Measurements from ENCODE around the gene TPD52L2. TPM values are rescaled to one million over a fixed set of nuclear protein-coding genes. Genes with fewer than 3 reads are reported as not detected.

TPD52L2 gene
- polyA plus RNA-seq, 3 donors, result 79.9 to 102 (median 90.5) TPM

DNA sequence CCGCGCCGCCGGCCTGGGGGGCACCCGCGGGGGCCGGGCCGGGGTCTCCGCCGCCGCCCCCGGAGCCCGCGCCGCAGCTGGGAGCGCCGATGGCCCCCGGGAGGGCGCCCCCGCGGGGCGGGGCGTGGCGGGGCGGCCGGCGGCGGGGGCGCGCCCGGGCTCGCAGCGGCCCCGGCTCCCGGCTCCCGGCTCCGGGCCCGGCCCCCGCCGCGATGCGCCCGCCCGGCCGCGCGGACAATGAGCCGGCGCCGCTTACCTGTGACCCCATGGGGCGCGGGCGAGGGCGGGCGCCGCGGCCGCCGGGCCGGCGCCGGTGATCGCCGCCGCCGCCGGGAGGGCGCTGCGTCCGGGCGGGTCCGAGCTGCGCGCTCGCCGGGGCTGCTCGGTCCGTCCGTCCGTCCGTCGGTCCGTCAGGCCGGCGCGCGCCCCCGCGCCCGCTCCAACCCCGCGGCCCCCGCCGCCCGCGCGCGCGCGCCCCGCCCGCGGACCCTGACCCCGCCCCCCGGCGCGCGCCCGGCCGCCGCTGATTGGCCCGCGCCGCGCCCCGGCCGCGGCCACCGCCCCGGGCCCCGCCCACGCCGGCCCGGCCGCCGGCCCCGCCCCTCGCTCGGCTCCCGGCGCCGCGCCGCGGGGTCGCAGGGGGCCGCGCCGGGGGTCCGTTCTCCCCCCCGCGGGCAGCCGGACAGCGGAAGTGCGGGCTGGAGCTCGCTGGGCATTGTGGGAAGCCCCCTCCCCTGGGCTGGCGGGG is 34.1 kb upstream of the TPD52L2 start, which contains the start of gene ZBTB46:
ZBTB46 (minus strand) TSS at position 424 of the 748 bp plus-strand sequence. CDS start 40,507 bp downstream, outside the sequence.
- no peak for DNase-seq (ENCODE audit: extremely low read depth in 1 of 11, low read depth in 9 of 11, low spot score in 4 of 11)

DNA sequence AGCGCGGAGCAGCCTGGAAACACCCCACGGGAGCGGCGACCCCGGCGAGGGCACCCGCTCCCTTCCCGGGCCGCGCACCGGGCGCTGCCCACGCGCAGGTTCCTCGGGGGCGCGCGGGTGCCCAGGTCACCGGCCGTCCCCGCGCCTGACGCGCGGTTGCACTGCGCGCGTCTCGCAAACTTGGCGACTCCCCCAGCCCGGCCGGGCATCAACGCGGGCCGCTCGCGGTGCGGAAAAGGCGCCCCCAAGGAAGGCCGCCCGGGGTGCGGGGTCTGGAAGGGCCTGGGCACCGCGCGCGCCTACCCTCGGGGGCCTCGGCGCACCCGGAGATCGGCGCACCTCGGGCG is 33.5 kb upstream of the TPD52L2 start:
- DNase-seq (ENCODE audit: extremely low read depth in 1 of 11, low read depth in 9 of 11, low spot score in 4 of 11), result no peak

DNA sequence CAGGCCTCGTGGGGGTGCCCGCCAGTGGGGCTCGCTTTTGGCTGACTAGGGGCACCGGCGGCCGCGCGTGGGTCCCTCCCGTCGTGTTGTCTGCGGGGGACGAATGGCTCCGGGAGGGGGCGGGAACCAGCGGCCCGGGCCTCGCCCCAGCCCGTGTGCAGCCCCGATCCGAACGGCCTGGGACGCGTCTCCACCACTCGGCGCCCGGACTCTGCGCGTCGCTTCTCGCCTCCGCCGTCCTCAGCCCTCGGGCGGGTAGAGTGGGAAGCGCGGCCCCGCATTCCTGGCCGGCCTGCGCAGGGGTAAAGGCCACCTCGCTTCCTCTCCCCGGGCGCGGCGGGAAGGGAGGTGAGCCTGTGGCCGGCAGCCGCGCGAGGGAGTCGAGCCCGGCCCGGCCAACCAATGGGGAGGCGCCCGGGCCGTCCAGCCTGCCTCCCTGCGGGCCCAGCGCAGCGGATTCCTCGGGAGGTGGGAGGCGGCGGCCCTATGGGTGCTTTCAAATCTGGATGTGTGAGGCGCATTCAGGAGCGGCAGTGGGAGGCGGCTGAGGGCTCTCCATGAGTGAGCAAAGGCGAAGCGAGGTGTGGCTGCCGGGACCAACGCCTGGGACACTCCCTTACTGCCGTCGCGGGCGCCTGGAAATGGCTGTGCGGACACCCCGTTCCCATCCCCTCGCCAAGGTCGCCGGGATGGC is 32.9 kb upstream of the TPD52L2 start:
- DNase-seq (ENCODE audit: extremely low read depth in 1 of 11, low read depth in 9 of 11, low spot score in 4 of 11), result no peak

DNA sequence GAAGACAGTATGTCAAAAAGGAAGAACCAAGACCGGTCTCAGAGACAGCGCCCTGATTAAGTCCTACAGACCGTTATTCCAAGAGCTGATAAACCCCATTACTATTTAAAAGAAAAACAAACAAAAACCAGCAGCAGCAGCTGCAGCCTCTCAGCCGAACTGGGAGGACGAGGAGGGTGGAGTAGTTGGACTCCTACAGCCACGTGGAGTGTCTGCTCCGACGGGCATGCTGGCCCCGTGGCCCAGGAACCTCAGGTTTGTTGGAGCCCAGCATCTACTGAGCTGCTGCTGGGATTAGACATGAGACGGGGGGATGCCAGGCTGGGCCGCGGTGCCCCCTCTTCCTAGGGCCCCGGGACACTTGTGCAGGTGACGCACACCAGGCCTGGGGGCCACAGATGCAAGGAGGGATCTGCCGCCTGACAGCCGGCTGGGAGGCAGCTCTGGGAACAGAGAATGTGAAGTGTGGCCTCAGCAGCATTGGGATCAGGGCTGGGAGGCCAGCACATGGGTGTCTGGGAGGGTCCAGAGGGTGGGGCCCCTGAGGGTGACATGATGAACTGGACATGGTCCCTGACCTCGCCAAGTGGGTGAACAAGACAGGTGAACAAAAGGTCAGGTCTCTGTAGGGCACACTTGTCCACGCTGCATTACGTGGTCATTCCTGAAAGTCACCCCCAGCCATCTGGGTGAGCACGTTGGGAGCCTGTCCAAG is 31.1 kb upstream of the TPD52L2 start:
- DNase-seq (ENCODE audit: extremely low read depth in 1 of 11, low read depth in 9 of 11, low spot score in 4 of 11), result no peak

DNA sequence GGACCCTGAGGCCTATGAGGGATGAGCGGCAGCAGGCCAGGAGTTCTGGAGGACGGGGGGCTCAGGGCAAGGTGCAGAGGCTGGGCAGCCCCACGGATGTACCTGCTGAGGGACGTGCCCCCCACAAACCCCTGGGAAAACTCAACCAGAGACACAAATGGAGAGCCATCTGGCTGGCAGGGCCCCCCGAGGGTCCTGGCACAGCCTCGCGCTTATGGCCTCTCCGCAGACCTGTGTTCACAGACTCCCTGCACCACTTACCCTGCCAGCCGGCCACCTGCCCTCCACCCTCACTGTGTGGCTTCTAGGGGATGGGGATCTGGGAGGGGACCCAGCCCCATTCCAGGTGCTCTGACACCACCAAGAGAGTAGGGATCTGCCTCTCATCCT is 30.6 kb upstream of the TPD52L2 start:
- DNase-seq (ENCODE audit: extremely low read depth in 1 of 11, low read depth in 9 of 11, low spot score in 4 of 11), result no peak

DNA sequence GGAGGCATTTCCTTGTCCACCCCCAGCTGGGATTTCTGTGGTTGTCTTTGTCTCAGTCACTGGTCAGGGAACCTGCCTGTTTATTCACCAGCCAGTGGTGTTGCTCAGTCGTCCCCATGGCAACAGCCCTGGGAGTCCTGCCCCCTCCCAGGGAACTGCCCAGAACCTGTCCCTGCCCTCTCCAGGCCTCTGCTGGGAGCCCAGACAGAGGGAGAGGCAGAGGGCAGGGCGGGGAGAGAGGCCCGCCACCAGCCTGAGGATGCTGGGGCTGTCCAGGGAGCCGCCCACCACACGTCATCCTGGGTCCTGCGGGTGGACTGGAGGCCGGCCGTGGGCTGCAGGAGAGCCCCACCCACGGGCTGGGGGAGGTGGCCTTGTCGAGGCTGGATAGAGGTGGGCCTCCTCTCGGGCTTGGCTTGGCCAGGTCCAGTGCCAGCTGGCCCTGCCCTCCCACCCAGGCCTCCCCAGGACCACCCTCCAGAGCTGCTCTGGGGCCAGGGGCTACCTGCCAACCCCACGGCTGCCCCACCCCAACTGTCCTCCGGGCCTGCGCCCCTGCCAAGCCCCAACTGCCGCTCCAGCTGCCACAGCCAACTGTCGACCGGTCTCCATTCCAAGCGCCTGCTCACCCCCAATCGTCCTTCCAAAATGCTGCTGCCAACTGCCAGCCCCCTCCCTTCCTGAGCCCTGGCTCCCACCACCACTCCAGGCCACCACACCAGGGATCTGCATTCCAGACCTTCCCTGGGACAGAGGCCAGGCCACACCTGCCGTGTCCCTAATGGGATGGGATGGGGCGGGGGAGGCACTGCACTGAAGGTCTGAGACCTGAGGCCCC is 29.8 kb upstream of the TPD52L2 start:
- DNase-seq (ENCODE audit: extremely low read depth in 1 of 11, low read depth in 9 of 11, low spot score in 4 of 11), result peak in 7 of 11 donors; percentile 81 to 93 (median 89)

DNA sequence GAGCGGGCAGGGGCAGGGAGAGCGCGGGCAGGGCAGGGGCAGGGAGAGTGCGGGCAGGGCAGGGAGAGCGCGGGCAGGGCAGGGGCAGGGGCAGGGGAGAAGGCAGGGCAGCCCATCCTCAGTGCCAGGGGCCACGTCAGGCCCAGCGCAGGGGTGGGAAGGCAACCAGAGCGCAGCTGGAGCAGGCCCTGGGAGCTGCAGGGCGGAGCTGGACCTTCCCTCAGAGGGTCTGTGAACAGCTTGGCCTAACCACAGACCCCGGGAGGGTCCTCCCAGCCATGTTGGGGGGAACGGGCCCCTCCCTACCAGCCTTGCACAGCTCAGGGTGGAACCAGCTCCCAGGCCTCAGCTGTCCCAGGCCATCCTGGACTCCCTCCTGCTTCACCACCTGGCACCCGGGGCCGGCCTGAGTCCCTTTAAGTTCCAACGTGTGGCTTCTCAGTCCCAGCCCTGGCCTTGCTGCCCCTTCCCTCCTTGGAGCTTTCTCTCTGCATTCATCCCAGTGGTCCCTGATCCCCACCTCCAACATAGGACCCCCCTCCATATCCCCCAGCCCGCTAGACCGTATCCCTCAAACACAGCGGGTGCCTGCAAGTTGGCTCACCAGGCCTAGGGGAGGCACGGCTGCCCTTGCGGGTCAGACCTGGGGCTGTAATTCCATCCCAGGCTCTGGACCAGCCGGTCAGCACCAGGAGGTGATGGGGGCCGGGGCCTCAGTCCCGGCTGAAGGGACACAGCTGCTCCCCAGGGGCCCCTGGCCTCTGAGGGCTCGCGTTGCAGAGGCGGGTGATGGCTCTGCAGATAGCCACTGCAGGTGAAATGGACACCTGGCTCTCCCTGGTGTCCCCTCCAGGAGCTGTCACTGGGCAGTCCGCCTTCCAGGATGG is 28.4 kb upstream of the TPD52L2 start:
- DNase-seq (ENCODE audit: extremely low read depth in 1 of 11, low read depth in 9 of 11, low spot score in 4 of 11), result no peak

DNA sequence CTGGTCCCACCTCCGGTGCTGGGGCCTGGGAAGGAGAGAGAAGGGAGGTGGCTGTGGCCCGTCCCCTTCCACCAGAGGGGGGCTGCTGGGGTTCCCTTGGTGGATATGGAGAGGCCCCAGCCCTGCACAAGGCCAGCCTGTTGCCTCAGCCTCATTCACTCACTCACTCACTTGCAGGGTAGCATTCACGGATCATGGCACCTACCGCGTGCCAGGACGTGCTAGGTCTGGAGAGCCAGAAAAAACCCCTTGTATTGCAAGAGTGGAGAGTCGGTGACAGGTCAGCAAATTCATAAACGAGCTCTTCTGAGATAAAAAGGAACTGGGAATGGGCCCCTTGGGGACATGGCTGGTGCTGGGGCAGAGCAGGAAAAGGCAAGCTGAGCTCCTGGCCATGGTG is 27.6 kb upstream of the TPD52L2 start:
- no peak for DNase-seq (ENCODE audit: extremely low read depth in 1 of 11, low read depth in 9 of 11, low spot score in 4 of 11)

DNA sequence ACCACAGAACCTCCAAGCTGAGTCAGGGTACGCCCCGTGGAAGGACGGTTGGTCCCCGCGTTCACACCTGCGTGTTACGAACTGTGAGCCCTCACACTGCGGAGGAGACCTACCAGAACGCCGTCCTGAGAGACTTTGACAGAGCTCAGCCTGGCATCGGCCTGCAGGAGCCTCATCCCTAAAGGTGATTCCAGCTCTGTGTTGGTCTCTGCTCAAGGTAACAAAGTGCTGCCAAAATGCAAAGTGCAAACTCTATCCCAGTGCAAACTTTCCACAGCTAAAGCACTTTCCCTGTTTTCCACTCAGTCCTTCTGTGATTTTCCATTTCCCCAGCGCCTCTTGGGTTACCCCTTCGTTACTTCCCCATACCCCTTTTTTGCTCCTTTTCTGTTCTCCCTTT is 25.4 kb upstream of the TPD52L2 start:
- no peak for DNase-seq (ENCODE audit: extremely low read depth in 1 of 11, low read depth in 9 of 11, low spot score in 4 of 11)

DNA sequence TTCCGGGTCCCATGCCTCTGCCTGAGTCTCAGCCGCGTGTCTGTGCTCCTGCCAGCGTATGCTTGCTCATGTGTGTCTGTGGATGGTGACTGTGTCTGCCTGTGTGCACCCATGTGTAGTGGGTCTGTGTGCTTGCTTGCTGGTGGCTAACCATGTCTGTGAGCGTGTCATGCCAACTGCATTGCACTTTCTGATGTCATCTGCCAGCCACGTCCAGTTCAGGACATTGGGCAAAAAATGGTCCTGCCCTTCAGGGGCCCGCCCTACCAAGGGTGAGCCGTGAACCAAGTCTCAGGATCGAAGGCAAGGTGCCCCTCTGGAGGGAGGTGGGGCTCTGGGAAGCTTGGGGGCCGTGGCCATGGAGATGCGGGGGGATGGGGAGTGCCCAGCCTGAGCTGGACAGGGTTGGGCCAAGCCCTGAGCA is 24.7 kb upstream of the TPD52L2 start:
- no peak for DNase-seq (ENCODE audit: extremely low read depth in 1 of 11, low read depth in 9 of 11, low spot score in 4 of 11)

DNA sequence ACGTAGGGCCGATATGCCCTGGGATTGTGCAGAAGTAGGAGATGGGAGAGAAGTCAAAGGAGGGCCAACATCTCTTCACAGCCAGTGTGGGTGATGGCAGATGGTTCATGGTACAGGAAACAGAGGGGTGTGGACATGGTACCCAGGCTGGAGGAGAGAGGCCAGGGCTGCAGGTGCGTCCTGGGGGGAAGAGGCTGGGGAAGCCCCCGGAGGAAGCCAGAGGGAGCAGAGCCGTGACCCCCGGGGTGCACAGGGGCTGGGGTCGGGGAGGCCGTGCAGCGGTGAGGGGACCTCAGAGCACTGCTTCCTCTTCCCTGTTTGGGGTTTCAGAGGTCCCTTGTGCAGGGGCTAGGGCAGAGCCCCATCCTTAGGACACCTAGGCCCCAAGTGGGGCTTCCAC is 22.8 kb upstream of the TPD52L2 start:
- no peak for DNase-seq (ENCODE audit: extremely low read depth in 1 of 11, low read depth in 9 of 11, low spot score in 4 of 11)

DNA sequence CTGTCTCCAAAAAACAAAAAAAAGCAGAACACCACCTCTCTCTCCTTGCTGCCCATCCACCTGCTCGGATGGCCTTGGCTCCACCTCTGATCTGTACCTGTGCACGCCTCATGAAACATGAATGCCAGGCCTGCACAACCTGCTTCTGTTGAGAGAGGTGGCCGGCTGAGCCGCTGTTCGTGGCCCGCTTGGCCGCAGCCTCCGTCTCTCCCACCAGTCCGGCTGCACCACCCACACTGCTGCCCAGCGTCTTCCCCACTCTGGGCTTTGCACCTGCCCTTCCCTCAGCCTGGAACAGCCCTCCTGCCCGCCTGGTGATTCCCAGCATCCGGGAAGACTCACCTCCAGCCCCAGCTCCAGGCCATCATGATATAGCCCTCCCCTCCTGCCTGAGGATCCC is 21.8 kb upstream of the TPD52L2 start:
- DNase-seq (ENCODE audit: extremely low read depth in 1 of 11, low read depth in 9 of 11, low spot score in 4 of 11), result no peak

DNA sequence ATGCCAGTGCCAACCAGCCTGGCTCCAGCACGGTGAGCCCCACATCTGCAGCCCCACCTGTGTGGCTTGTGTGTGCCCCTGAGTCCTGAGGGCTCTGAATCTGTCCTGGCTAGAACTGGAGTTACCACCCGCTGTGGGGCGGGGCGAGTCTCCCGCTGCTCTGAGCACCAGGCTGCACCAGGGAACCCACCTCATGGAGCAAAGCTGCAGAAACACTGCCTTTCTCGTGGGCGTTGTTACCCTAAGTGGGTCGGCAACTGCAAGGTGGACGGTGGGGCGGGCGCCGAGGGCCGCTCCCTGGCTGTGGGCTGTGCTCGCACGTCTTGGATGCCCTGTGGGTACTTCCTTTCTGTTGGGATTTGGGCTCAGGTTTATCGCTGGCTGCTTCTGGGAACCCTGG is 21.3 kb upstream of the TPD52L2 start:
- no peak for DNase-seq (ENCODE audit: extremely low read depth in 1 of 11, low read depth in 9 of 11, low spot score in 4 of 11)

DNA sequence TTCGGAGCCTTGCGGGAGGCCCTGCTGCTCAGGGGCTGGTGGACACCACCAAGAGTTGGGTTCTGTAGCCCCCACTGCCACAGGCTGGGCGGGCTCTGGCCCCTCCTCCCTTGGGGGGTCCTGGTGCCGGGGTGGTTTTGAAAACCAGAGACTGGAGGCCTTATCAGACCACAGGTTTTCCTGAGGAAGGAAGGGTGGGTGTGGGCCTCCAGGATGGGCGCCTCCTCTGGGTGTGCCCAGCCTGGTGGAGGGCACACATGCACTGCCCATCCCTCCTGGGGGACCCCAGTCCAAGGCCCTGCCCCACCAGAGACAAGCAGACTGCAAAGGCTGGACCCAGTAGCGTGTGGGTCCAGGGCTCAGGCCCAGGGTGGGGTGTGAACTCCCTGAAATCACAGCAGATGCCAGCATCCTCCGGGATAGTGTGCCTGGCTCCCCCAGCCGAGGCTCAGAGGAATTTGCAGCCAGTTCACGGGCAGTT is 20.5 kb upstream of the TPD52L2 start:
- no peak for DNase-seq (ENCODE audit: extremely low read depth in 1 of 11, low read depth in 9 of 11, low spot score in 4 of 11)

DNA sequence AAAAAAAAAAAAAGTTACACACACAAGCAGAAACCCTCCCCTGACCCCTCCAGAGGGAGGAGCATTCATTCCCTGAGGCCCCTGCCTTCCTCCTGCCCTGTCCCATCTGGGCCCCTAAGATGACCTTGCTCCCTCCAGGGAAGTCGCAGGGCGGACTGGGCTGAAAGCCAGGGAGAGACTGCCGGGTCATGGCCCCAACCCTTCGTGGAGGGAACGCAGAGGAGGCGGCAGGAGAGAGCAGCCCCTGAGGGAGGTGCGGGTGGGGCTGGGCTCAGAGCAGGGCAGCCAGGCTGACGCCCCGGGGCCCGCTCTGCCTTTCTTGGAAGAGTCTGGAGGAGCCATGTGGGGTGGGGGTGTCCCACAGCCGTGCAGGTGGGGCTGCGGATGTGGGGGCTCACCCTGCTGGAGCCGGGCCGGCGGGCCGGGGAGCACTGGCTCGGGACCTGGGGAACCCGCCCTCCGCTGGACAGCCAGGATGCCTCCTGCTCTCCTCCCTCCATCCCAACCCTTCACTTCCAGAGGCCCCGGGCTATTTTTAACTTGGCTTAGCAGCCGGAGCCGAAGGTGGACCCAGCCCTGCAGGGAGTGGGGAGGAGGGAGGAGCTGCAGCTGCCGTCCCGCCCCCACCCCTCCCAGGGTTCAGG is 18.8 kb upstream of the TPD52L2 start:
- DNase-seq (ENCODE audit: extremely low read depth in 1 of 11, low read depth in 9 of 11, low spot score in 4 of 11), result peak in 3 of 11 donors; percentile 72 to 83 (median 72)

DNA sequence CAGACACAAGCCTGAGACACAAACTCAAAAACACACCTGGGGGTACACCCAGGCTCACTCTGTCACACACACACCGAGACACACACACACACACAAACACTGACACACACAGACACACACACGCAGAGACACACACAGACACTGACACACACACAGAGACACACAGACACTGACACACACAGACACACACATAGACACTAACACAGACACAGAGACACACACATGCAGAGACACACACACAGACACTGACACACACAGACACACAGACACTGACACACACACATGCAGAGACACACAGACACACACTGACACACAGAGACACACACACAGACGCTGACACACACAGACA is 18.2 kb upstream of the TPD52L2 start:
- no peak for DNase-seq (ENCODE audit: extremely low read depth in 1 of 11, low read depth in 9 of 11, low spot score in 4 of 11)

DNA sequence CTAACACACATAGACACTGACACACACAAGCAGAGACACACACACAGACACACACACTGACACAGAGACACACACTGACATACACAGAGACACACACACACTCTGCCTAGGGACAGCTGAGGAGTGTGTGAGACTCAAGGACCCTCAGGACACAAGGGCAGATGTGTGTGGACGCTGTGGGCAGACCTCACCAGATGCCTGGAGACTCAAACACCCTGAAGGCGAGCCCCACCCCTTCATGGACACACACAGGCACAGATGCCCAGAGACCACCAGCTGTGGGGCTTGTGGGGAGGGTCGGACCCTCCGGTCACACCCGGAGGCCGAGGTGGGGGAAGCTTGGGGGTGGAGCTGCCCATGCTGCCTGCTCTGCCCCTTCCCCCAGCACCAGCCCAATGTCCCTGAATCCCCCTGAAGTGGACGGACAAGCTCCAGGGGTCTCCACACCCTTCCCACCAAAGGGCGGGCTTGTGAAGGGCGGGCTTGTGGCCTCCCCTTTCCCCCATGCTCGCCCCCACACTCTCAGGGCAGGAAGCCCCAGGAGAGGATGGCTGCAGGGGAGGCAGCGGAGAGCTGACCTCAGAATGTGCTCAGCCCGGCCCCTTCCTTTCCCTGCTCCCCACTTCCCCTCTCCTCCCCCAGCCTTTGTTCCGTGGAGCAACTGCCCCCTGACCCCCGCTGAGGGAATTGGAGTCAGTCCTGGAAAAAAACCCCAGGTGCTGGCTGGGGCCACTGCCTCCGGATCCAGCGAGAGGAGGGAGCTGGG is 17.6 kb upstream of the TPD52L2 start:
- no peak for DNase-seq (ENCODE audit: extremely low read depth in 1 of 11, low read depth in 9 of 11, low spot score in 4 of 11)

All from renal cortex interstitium (tissue), 11 donors.